Body of pancreas (tissue), 4 donors: Measurements from ENCODE around the gene STARD3. TPM values are rescaled to one million over a fixed set of nuclear protein-coding genes. Genes with fewer than 3 reads are reported as not detected.
A peak's percentile ranks its signal among the peaks of the same experiment; 100 is the strongest.

Source experiments
- ATAC-seq: fragments of 150-250 bp; one replicate; pipeline ENCODE4 v1.9.1; 2016
- DNase-seq, 4 donors: peaks; one replicate each; pipeline ENCODE4 v3.0.0-alpha.2; 2019
- H3K27ac ChIP-seq, 4 donors: fragments of 200-600 bp; sonication (generic); 1 replicate in 3 of 4; 2 replicates in 1 of 4; pipeline versions ENCODE4 v1.5.1 to v1.6.1; 2016 to 2019; ENCODE audit warnings: mild to moderate bottlenecking in 1 of 4, mixed read lengths in 1 of 4, moderate library complexity in 1 of 4
- H3K27me3 ChIP-seq, 2 donors: fragments of 200-600 bp; sonication (generic); one replicate each; pipeline ENCODE4 v1.6.0; 2016; ENCODE audit warnings: mild to moderate bottlenecking in 1 of 2
- H3K36me3 ChIP-seq, 2 donors: fragments of 200-600 bp; sonication (generic); replicated peaks in 1 of 2; 2 replicates each; pipeline ENCODE4 v1.5.1; 2016; ENCODE audit warnings: low read depth in 2 of 2; ENCODE audit not compliant: insufficient read depth in 1 of 2
- H3K4me1 ChIP-seq: fragments of 200-600 bp; sonication (generic); one replicate; pipeline ENCODE4 v1.6.0; 2016
- H3K4me3 ChIP-seq, 2 donors: fragments of 200-600 bp; sonication (generic); 1 replicate in 1 of 2; 2 replicates in 1 of 2; pipeline ENCODE4 v1.5.1; 2016 to 2019
- H3K9me3 ChIP-seq, 3 donors: fragments of 200-600 bp; sonication (generic); 1 replicate in 2 of 3; 2 replicates in 1 of 3; pipeline ENCODE4 v1.5.1; 2016
- POLR2A ChIP-seq, 3 donors: fragments of 450-650 bp; IDR thresholded peaks; one replicate each; pipeline ENCODE4 v1.6.1; 2016; ENCODE audit warnings: antibody characterized with exemption in 3 of 3, mild to moderate bottlenecking in 2 of 3
- WGBS, 2 donors: methylation state at CpG; one replicate each; pipeline ENCODE4 v1.1.5; 2017; 5-methylcytosine and 5-hydroxymethylcytosine counted together
- intact Hi-C: fragments of 100-400 bp; cut with DNase I; formaldehyde crosslinking; loops from one replicate; pipeline ENCODE4 v1.15.1; 2023
- total RNA-seq, 2 donors: library from RNA; depleted of rRNA; stranded (reverse); fragments of >200 nt; gene quantifications; one replicate each; pipeline ENCODE4 v1.1.0, GENCODE V29; 2016
- TF ChIP-seq, protein P1 (sequence below), 7 experiments: fragments of 450-650 bp in 4 of 7; fragments of 200-600 bp in 3 of 7; sonication (generic) in 3 of 7; IDR thresholded peaks; one replicate each; pipeline ENCODE4 v1.5.1; 2016 to 2019; ENCODE audit warnings: antibody characterized with exemption in 7 of 7

Gene STARD3
- total RNA-seq, 2 donors from 2014 or later, result 30.1 to 63.9 TPM

DNA sequence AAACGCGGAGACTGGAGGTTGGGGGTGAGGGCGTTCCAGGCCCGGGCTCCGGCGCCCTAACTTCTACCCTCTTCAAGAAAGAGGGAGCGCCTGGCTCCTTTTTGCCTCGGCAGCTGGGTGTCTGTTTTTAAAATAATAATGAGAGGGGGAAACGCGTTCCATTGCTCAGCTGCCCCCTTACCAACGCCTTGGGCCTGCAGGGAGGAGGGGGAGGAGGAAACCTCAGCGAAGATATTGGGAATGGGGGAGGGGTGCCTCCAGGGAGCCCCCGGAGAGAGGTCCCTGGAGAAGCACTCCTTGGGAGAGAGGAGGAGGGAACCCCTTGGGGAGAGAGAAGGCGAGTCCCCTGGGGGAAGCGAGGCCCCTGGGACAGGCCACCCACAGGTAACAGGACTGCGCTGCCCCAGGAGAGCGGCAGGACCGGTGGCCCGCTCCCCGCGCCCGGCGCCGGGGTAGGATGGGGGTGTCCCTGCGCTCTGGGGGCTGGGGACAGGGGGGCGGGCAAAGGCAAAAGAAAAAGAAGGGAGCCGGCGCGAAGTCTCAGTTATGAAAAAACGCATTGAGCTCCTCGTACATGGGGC, 31.9 kb upstream of the STARD3 start:
- ATAC-seq (no peak), DNase-seq (no peak)
- no peak for TF ChIP-seq POLR2A (IDR thresholded peaks at IDR 0.05)
- TF ChIP-seq, protein P1, sequence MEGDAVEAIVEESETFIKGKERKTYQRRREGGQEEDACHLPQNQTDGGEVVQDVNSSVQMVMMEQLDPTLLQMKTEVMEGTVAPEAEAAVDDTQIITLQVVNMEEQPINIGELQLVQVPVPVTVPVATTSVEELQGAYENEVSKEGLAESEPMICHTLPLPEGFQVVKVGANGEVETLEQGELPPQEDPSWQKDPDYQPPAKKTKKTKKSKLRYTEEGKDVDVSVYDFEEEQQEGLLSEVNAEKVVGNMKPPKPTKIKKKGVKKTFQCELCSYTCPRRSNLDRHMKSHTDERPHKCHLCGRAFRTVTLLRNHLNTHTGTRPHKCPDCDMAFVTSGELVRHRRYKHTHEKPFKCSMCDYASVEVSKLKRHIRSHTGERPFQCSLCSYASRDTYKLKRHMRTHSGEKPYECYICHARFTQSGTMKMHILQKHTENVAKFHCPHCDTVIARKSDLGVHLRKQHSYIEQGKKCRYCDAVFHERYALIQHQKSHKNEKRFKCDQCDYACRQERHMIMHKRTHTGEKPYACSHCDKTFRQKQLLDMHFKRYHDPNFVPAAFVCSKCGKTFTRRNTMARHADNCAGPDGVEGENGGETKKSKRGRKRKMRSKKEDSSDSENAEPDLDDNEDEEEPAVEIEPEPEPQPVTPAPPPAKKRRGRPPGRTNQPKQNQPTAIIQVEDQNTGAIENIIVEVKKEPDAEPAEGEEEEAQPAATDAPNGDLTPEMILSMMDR (IDR thresholded peaks at IDR 0.05), result no peak
- Histone ChIP-seq H3K9me3 (no peaks in the 10 kb centered on the region), H3K27me3 (peaks cover 0 to 57% of the 10 kb centered on the region in 2 donors), H3K4me3 (no peak overlapping the region), H3K36me3 (no peaks in the 10 kb centered on the region), H3K4me1 (peaks cover 28% of the 10 kb centered on the region), H3K27ac (no peak overlapping the region)
- 9 to 11% methylated on average over 19 to 30 of the region's 31 CpGs for WGBS, 2 donors
- intact Hi-C loops, result no loop called here

DNA sequence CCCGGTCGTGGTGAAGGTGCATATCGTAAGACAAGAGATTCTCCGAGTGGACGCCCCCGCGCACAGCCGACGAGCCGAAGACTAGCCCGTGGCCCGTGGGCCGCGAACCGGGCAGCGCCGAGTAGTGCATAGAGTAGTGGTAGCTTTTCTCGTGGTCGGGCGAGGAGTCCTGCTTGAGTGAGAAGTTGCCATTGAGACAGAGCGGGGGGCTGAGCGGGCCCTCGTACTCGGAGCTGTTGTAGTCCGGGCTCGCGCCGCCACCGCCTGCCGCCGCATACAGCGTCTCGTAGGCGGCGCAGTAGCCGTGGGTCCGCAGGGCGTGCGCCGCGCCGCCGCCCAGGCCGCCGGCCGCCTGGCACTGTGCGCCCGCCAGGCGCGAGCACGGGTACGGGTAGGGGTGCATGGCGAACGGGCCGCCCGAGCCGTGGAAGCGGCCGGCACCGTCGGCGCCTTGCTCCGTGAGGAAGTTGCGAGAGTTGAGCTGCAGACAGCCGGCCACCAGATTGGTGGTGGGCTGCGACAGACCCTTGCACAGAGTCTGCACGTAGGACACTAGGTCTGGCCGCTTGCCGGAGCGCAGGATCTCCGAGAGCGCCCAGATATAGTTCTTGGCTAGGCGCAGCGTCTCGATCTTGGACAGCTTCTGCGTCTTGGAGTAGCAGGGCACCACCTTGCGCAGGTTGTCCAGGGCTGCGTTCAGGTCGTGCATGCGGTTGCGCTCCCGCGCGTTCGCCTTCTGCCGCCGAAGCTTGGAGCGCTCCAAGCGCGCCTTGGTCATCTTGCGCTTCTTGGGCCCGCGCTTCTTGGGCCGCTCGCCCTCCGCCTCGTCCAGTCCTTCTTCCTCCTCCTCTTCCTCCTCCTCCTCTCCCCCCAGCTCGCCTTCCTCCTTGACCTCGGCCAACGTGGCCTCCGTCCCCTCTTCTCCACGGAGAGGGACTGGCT, 31.2 kb upstream of the STARD3 start:
- Histone ChIP-seq H3K4me3 (no peak overlapping the region), H3K4me1 (peaks cover 28% of the 10 kb centered on the region), H3K27ac (no peak overlapping the region), H3K36me3 (no peaks in the 10 kb centered on the region), H3K9me3 (no peaks in the 10 kb centered on the region), H3K27me3 (peaks cover 0 to 51% of the 10 kb centered on the region in 2 donors)
- 1 to 2% methylated on average over 25 to 102 of the region's 102 CpGs for WGBS, 2 donors
- DNase-seq, result no peak
- TF ChIP-seq POLR2A (IDR thresholded peaks at IDR 0.05), result no peak
- TF ChIP-seq, protein P1 (IDR thresholded peaks at IDR 0.05), result no peak
- intact Hi-C loops, result no loop called here
- ATAC-seq, result peak; percentile 41

DNA sequence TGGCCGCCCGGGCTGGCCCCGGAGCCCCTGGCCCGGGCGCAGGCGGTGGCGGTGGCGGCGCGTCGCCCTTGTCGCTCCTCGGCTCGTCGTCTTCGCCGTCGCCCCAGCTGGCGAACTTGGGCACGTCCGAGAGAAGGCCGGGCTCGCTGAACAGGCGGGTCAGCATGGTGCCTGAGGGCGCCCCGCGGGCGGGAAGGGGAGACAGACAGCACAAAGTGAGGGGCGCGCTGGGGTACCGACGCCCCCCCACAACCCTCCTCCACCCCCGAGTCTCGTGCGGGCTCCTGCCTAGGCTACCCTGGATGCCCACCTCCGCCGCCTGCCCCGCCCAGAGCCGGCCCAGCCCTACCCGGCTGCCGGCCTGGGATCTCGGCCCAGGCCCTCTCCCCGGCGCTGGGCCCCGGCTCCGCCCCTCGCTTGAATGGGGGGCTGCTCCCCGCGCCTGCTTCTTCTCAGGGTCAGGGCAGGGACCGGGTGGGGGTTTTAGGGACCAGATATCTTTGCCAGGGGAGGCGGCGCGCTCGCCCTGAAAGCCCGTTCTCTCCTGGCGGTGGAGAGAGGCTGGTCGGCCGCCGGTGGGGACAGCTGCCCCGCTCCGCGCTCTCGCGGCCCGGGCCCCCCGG, 30.4 kb upstream of the STARD3 start:
- Histone ChIP-seq H3K36me3 (no peaks in the 10 kb centered on the region), H3K4me3 (no peak overlapping the region), H3K27ac (no peak overlapping the region), H3K4me1 (peaks cover 28% of the 10 kb centered on the region), H3K27me3 (peaks cover 0 to 44% of the 10 kb centered on the region in 2 donors), H3K9me3 (no peaks in the 10 kb centered on the region)
- TF ChIP-seq POLR2A (IDR thresholded peaks at IDR 0.05), result no peak
- TF ChIP-seq, protein P1 (IDR thresholded peaks at IDR 0.05), result no peak
- ATAC-seq (peak; percentile 39), DNase-seq (peak in 1 of 4 donors; percentile 32)
- intact Hi-C loops, result no loop called here
- 2 to 3% methylated on average over 6 to 58 of the region's 66 CpGs for WGBS, 2 donors

DNA sequence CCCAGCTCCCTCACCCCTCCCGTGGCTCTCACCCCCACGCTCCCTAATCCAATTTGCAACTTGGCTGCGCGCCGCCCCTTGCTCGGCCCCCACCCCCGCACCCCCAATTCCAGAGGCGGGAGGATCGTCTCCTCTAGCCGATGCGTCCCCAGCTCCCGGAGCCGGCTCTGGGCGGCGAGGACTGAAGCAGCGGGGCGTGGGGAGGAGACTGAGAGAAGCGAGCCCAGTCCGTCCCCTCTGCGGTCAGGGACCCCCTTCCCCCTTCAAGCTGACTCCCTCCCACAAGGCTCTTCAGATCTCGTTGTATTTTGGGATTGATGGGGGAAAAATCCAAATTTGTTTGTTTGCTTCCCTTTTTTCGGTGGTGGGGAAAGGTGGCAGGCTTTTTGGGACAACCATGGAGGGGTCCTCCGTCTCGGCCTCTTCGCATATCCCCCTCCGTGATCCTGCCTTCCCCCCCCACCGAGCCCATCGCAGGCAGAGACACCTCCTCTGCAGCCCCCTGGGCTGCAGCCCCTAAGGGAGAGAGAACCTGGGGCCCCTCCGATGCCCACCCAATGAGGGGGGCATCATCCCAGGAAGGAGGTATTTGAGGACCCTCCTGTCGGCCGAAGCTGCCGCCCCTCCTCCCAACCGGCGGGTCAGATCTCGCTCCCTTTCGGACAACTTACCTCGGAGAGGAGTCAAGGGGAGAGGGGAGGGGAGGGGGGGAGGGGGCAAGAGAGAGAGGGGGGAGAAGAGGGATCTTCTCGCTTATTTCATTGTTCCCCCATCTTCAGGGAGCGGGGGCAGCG, 29.7 kb upstream of the STARD3 start:
- ATAC-seq, result no peak
- Histone ChIP-seq H3K27me3 (peaks cover 0 to 42% of the 10 kb centered on the region in 2 donors), H3K9me3 (no peaks in the 10 kb centered on the region), H3K4me1 (peaks cover 28% of the 10 kb centered on the region), H3K36me3 (no peaks in the 10 kb centered on the region), H3K4me3 (no peak overlapping the region), H3K27ac (no peak overlapping the region)
- intact Hi-C loops, result no loop called here
- TF ChIP-seq POLR2A (IDR thresholded peaks at IDR 0.05), result no peak
- TF ChIP-seq, protein P1 (IDR thresholded peaks at IDR 0.05), result no peak
- no peak for DNase-seq
- WGBS, 2 donors, result 3 to 4% methylated on average over 26 to 40 of the region's 40 CpGs
